Activated CD4-positive, CD25-positive, alpha-beta regulatory T cell treated with anti-CD3 and anti-CD28 coated beads, Interleukin-2, amount 50 U/mL, for 72 hours (primary cell): ENCODE results near the gene PNPLA7.
"Not testable (repeated sequence)": the region's sequence is repeated elsewhere in the genome, so short reads cannot be mapped to it uniquely, and the experiment has no call there.

Experiments
- DNase-seq: peaks from one replicate; pipeline ENCODE4 v3.0.0; 2021

Gene PNPLA7

GRCh38 chr9:137574192-137574591 lies 24.0 kb upstream of the PNPLA7 start:
- no peak for DNase-seq

- no peak for DNase-seq
Observed at GRCh38 chr9:137570566-137570965, 20.4 kb upstream of the PNPLA7 start.

- DNase-seq = no peak
Observed at GRCh38 chr9:137569609-137570203, 19.5 kb upstream of the PNPLA7 start.

GRCh38 chr9:137568445-137568844 lies 18.2 kb upstream of the PNPLA7 start:
- not testable (repeated sequence) for DNase-seq

GRCh38 chr9:137564817-137565411 lies 14.7 kb upstream of the PNPLA7 start:
- DNase-seq = no peak

- DNase-seq = no peak
Observed at GRCh38 chr9:137564134-137564533, 13.9 kb upstream of the PNPLA7 start.

- no peak for DNase-seq
Observed at GRCh38 chr9:137558127-137558526, 7.9 kb upstream of the PNPLA7 start.

- DNase-seq = no peak
Observed at GRCh38 chr9:137556069-137556838, 6.1 kb upstream of the PNPLA7 start.

GRCh38 chr9:137555179-137555578 lies 5.0 kb upstream of the PNPLA7 start:
- no peak for DNase-seq

GRCh38 chr9:137554349-137554748 lies 4.1 kb upstream of the PNPLA7 start:
- DNase-seq = no peak

- DNase-seq = not testable (repeated sequence)
Observed at GRCh38 chr9:137553654-137554053, 3.5 kb upstream of the PNPLA7 start.

- no peak for DNase-seq
Observed at GRCh38 chr9:137552022-137552768, 2.0 kb upstream of the PNPLA7 start.

- peak; percentile 84 for DNase-seq
Observed at GRCh38 chr9:137551264-137552021, 1.2 kb upstream of the PNPLA7 start, which contains the start of gene MRPL41. Gene MRPL41 (plus strand): TSS chr9:137551879. CDS start chr9:137552082, 203 bp downstream.

GRCh38 chr9:137550958-137551263 lies 709 bp upstream of the PNPLA7 start:
- not testable (repeated sequence) for DNase-seq

GRCh38 chr9:137547687-137548543 lies 2.3 kb downstream of the PNPLA7 start:
- DNase-seq = no peak

GRCh38 chr9:137545123-137545522 lies 5.1 kb downstream of the PNPLA7 start:
- no peak for DNase-seq

- DNase-seq = no peak
Observed at GRCh38 chr9:137544176-137544760, 5.9 kb downstream of the PNPLA7 start.

GRCh38 chr9:137543237-137543963 lies 6.8 kb downstream of the PNPLA7 start:
- DNase-seq = no peak

GRCh38 chr9:137542486-137542885 lies 7.7 kb downstream of the PNPLA7 start:
- DNase-seq = no peak

- no peak for DNase-seq
Observed at GRCh38 chr9:137540536-137540935, 9.7 kb downstream of the PNPLA7 start.

GRCh38 chr9:137538058-137538457 lies 12.1 kb downstream of the PNPLA7 start:
- DNase-seq = no peak
